ENCODE data around the gene MYO5A.
"Not testable (repeated sequence)": the region's sequence is repeated elsewhere in the genome, so short reads cannot be mapped to it uniquely, and the experiment has no call there.

Gene MYO5A

DNA sequence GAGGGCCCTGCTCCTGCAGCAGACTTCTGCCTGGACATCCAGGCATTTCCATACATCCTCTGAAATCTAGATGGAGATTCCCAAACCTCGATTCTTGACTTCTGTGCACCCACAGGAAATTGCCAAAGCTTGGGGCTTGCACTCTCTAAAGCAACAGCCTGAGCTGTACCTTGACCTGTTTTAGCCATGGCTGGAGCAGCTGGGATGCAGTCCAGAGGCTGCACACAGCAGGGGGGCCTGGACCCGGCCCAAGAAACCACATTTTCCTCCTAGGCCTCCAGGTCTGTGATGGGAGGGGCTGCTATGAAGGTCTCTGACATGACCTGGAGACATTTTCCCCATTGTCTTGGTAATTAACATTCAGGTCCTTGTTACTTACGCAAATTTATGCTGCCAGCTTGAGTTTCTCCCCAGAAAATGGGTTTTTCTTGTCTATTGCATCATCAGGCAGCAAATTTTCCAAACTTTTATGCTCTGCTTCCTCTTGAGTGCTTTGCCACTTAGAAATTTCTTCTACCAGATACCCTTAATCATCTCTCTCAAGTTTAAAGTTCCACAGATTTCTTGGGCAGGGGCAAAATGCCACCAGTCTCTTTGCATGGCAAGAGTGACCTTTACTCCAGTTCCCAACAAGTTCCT lies 11.8 kb upstream of the MYO5A start:
- DNase-seq (ENCODE audit: low spot score), result no peak

DNA sequence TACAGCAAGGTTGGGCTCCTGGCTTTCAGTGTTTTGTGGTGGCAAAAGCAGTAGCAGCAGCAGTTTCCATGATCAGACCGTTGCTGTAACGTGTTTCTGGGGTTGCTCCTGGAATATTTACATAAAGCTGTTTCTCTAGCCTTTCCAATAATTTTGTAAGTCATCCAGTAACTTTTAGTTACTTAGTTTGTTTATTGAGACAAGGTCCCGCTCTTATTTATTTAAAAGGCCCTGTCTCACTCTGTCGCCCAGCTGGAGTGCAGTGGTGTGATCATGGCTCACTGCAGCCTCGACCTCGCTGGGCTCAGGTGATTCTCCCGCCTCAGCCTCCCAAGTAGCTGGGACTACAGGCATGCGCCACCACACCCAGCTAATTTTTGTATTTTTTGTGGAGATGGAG lies 8.8 kb upstream of the MYO5A start:
- DNase-seq (ENCODE audit: low spot score), result no peak

DNA sequence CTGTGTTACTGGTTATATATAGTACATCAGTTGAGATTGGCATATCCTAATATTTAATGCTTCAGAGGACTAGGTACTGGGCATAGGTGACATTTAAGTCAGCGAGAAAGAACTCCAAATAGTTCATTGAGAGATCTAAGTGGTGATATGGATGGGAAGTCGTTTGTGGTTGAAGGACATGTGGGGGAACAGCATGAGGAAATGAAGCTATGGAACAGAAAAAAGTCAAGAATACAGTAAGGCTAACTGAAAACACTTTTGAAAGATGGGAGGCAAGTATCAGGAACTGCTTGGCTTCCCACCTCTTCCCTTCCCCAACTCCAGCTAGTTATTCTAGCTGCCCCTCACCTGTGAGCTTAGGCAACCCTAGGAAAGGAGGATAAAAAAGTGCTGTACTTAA lies 3.7 kb upstream of the MYO5A start:
- DNase-seq (ENCODE audit: low spot score), result no peak

DNA sequence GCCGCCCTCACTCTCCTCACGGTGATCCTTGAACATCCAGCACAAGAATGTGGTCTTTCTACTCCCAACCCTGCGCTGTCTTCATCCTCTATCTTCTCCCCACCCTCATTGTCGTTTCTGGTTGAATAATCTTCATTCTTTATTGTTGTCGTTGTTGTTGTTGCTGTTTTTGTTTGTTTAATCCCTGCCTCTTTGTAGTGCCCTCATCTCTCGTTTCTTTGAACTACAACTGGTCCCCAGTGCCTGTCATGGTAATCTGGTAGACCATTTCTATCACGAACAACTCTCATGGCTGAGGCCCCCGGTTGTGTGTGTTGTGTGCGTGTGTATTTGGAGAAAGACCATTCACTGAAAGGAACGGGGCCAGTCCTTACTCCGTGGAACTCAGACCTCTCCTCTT lies 1.3 kb upstream of the MYO5A start:
- no peak for DNase-seq (ENCODE audit: low spot score)

DNA sequence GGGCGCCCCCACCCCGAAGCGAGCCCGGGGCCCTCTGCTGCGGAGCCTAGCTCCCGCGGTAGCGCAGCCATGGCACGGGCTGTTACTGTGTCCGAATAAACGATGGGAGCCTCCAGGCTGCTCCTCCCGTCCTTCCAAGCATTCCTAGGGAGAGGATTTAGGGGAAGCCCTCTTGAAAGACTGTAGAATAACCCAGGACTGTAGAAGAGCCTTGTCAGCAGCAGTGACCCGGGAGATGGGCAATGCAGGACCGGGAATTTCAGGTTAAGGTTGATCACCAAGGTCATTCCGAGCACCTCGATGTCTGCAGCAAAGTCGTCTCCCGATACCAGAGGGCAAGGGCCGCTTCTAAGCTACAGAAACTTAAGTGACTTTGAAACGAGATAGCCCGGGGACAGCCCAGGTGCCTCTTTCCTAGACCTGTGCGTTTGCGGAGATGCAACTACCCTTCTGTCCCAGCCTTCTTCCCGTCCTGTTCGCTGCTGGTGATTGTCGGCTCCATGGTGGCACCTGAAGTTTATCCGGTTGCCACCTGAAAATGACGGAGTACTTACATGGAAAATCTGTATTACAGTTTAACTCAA lies 753 bp upstream of the MYO5A start:
- DNase-seq (ENCODE audit: low spot score), result no peak

DNA sequence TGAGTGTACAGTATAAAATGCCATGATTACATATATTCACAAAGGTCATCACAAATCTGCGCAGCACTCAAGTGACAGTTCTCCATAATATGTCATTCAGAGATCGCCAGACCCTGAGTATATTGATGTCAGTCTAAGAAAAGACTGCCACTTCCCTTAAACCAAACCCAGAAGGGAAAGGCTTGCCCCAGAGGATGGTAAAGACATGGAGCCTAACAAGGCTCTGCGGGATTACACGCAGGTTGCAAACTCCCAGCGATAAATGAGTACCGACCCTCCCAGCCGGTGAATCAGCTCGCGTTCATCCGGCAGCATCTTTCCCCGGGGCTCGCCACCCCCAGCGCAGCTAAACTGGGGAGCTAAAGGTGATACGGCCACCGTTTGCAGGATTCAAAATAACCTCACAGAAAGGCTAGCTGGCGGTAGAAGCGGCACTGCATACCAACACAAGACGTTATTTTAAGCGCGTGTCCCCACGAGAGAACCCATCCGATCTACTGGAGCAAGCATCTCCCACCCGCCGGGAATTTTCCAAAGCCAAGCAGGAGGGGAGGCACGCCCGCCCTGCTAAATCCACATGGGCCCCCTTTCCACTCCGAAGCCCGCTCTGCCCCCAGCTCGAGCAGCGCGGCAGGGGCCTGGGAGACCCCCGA lies 643 bp downstream of the MYO5A start:
- DNase-seq (ENCODE audit: low spot score), result peak; percentile 44

DNA sequence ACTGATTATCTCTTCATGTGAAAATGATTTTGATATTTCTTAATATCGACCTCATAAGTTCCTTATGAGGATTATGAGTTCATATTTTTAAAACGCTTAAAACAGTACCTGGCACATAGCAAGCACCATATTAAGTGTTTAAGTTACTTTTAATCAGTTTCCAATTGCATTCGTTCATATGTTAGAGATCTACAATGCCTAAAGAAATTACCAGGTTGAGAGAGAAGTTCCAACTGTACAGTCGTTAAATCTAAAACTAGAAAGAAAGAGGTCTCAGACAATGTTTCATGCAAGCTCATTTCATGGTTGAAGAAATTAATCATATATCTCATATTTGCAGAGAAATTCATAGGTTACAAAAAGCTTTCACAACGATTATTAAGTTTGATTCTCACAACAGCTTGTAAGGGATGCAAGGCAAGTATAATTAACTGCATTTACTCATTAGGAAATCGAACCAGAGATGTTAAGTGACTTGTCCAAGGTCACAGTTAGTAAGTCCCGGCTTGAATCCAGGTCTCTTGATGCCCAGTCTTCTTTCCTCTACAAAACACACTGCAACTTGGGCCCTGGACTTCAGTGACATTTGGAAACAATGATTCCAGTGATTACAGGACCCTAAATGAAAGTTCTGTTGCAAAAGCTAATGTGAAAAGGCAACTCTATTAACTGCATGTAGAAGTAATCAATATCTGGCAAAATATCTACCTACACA lies 1.3 kb downstream of the MYO5A start:
- DNase-seq (ENCODE audit: low spot score), result no peak

DNA sequence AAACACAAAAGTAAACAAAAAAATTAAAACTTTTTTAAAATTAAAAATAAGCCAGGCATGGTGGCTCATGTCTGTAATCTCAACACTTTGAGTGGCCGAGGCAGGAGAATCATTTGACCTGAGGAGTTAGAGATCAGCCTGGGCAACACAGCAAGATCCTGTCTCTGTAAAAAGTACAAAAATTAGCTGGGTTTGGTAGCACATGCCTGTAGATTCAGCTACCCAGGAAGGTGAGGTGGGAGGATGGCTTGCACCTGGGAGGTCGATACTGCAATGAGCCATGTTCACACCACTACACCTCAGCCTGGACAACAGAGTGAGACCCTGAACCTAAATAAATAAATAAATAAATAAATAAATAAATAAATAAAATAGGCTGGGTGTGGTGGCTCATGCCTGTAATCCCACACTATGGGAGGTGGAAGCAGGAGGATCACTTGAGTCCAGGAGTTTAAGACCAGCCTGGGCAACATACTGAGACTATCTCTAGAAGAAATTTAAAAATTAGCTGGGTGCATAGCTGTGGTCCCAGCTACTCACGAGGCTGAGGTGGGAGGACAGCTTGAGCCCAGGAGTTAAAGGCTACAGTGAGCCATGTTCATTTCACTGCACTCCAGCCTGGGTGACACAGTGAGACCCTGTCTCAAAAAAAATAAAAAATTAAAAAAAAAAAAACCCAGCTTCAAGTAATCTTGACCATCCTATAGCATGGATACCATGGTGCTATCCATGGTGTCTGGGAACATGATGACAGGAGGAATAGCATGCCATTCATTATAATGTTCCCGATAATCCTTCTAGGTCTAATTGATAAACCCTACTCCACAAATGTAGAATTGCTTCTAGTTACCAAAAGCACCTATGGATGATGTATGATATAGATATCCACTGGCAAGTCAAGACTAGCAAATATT lies 4.2 kb downstream of the MYO5A start:
- no peak for DNase-seq (ENCODE audit: low spot score)

DNA sequence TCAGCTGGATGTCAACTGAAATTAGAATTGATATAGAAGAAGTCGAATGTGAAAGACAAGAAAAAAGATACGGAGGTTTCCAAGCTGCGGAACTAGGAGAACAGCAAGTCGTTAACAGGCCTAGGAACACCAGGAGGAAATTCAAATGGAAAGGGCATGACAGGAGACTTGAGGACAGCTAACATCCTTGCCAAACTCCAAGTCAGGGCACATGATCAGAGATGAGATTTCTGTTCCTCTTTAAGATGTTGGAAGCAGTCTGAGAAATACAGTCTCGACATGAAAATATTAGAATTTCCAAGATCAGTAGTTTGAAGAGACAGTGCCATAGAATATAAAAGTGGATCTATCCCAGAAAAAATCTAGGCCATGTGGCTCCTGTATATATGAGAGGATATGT lies 5.0 kb downstream of the MYO5A start:
- no peak for DNase-seq (ENCODE audit: low spot score)

DNA sequence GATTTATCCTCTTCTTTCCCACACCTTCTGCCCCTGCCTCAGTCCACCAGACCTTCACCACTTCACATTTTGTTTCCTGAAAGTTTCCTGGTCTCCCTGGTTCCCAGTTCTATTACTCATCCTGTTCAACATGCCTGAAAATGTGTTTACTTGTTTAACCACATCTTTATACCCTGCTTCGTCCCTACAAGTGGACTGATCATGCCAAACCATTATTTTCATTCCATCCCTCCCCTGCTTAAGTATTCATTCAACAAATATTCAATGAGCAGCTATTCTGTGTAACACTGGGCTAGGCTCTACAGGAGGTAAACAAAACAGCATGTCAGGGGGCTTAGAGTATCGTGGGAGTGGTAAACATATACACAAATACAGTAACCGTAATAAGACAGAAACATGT lies 5.5 kb downstream of the MYO5A start:
- DNase-seq (ENCODE audit: low spot score), result peak; percentile 82

DNA sequence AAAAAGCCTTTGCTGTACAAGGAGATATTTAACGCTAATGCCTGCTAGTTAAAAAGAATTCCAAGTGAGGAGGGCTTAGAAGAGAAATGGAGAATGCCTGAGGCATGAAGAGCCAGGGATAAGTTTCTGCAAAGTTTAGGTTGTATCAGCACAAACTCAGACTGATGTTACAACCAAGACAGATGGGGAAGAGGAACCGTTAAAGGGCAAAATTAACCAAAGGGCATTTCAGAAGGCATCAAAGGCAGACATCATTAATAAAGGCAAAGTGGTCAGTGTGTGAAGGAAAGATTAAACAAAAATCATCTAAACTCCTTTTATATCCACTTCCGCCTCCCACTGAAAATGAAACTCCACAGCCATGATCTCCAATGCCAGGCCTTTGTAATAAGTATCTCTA lies 7.0 kb downstream of the MYO5A start:
- no peak for DNase-seq (ENCODE audit: low spot score)

DNA sequence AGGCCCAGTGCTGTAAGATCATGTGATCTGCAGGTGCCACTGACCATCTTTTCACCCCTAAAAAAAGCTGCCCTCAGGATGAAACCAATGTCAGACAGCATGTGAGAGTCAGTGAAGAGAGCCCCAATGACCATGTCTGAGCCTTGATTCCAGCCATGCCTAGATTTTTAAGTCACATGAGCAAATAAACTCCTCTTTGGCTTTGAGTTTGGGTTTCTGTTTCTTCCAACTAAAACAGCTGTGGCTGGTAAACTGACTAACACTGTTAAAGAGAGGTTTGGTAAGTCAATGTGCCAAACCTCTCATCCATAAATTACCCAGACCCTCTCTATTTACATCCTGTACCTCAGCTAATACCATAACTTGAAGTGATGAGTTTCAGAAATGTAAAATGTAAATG lies 8.3 kb downstream of the MYO5A start:
- no peak for DNase-seq (ENCODE audit: low spot score)

DNA sequence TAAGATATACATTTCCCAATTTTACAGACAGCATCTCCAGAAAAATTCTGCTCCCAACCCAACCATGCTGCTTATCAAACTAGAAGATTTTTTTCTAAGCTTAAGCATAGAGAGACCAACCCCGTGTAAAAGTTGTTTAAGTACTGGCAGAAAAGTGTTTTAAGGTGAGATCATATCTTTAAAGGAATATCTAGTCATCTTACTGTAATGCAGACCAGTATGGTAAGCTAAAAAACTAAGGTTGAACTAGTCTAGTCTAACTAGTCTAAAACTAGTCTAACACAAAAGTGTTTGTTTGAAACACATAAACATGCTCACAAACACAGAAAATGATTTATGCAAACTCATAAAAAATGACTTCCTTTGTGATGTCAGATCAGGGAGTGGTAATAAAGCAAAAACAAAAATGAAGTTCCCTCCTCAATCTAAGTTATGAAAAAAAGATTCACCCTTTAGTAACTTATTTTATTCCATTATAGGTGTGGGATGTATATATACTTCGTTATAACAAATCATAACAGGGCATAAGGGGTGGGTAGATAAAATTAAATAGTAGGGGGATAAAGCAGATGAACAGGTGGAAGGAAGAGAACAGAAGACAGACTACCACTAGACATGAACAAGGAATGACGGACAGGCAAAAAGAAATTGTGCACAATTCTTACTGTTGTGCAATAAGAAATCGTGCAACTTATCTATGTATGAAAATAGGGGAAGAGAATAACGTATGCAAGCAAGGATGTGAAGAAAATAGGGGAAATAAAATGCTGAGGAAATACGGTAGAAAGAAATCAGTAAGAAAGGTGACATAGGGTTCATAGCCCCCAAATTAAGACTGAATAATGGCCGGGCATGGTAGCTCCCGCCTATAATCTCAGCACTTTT lies 10.0 kb downstream of the MYO5A start:
- no peak for DNase-seq (ENCODE audit: low spot score)

DNA sequence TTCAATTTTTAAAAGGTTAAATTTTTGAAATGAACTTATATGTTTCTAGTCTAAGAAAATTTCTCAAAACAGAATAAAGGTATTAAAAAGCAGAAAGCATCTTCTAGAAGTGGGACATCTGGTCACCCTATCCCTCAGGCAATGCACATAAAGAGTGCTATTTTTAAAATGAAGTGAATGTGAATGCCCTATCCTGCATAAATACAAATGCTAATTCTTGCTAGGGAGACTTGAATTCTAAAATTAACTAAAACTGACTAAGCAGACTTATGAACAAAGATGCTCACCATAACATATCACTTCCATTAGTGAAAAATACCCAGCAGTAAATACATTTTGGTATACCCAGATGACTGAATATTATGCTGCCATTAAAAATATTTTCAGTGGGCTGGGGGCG lies 11.7 kb downstream of the MYO5A start:
- no peak for DNase-seq (ENCODE audit: low spot score)

DNA sequence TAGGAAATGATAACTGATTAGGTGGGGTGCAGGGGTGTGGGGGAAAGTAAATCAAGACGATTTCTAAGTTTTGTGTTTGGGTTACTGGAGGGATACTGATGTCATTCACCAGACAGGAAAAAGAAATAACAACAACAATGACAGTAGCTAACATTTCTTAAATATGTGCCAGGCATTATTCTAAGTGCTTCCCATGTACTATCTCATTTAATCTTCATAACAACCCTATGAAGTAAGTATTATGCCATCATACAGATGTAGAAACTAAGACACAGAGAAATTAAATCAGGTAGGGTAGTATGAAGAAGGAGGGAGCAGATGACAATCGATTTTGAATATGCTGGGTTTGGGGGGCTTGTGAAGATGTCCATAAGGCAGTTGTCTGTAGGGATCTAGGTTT lies 13.3 kb downstream of the MYO5A start:
- DNase-seq (ENCODE audit: low spot score), result no peak

DNA sequence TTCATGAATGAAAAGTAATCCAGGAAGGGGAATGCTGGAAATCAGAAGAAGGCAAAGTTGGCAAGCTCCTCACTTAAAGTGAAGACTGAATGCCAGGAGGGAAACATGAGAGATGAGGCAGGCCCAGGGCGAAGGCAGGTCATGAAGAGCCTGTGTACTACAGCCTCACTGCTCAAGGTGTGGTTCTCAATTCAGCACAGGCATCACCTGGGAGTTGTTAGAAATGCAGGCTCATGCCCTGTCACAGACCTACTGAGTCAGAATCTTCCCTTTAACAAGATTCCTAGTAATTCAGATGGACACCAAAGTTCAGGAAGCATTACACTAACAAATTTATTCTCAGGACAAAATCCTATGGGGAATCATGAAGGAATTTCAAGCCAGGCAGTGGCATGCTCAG lies 14.2 kb downstream of the MYO5A start:
- DNase-seq (ENCODE audit: low spot score), result no peak

DNA sequence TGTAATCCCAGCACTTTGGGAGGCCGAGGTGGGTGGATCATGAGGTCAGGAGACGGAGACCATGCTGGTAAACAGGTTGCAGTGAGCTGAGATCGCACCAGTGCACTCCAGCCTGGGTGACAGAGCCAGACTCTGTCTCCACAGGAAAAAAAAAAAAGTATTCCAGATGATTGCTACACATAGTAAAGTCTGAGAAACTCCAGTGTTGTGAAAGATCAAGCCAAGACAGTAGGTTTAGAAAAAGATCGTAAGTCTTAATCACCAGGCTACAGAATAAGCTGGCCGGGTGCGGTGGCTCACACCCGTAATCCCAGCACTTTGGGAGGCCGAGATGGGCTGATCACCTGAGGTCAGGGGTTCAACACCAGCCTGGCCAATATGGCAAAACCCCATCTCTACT lies 15.8 kb downstream of the MYO5A start:
- not testable (repeated sequence) for DNase-seq (ENCODE audit: low spot score)

DNA sequence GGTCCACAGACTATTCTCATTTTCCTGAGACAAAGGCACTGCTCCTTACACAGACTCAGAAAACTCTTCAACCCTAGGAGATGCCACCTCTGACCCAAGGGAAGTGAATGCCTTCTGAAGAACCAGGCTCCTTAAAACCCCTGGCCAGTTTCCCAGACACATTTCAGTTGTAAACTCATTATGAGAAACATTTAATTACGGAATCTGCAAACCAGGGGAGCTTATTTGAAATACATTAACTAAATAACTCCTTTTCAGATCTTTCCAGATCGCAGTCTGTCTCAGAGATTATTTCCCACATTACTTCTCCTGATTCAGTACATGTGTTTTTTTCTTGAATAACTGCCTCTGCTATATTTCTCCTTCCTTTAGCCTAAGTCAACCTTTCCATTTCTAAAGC lies 17.6 kb downstream of the MYO5A start:
- no peak for DNase-seq (ENCODE audit: low spot score)

DNA sequence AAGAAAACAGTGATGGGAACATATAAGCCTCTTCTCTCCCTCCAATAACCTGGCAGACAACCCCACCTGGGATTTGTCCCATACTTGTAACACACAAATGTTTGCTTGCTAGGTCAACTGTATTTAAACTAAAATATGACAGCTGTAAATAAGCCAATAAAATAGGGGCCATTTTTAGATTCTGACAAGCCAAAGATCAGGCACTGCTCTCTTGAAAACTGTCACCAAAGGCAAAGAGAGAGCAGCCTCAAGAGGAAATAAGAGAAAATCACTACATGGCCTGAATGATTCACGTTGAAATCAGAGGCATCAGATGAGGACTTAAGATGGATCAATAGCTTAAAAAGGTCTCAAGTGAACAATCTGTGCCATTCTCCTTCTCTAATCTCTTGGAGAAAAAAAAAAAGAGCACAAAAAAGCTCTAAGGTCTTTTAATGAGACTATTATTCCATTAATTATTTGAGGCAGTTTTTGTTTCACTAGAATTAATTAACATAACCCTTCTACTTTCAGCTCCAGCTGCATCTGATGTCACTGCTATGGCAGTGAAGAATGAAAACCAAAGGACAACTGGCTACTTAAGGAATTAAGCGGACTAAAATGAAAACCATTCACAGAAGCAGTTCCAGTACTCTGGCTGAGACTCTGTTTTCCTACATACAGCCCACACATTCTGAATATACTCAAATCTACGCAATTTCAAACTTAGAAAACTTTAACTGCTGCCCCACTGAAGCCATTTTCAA lies 19.0 kb downstream of the MYO5A start:
- no peak for DNase-seq (ENCODE audit: low spot score)

DNA sequence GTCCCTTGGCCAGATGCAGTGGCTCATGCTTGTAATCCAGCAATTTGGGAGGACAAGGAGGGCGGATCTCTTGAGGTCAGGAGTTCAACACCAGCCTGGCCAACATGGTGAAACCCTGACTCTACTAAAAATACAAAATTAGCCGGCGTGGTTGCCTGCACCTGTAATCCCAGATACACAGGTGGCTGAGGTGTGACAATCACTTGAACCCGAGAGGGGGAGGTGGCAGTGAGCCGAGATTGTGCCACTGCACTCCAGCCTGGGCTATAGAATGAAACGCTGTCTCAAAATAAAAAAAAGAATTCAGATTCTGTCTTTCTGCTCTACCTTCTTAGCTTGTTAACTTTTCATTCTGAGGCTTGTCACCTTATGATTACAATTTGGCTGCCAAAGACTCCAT lies 22.1 kb downstream of the MYO5A start:
- no peak for DNase-seq (ENCODE audit: low spot score)

All from kidney tubule cell (primary cell).